Karpas-422 (cell line): ENCODE measurements around the gene DLK2. TPM values are rescaled to one million over a fixed set of nuclear protein-coding genes. Genes with fewer than 3 reads are reported as not detected.

Experiments used
- DNase-seq: peaks from one replicate; pipeline ENCODE4 v3.0.0-alpha.2; 2015
- H2AFZ ChIP-seq: fragments of 200-600 bp; sonication (generic); 2 replicates; pipeline ENCODE4 v1.6.1; 2014; ENCODE audit warnings: antibody characterized with exemption, low read length, mixed read lengths
- H3K27ac ChIP-seq: fragments of 200-600 bp; sonication (generic); 2 replicates; pipeline ENCODE4 v1.5.1; 2014; ENCODE audit warnings: mild to moderate bottlenecking, low read length, moderate library complexity
- H3K27me3 ChIP-seq: fragments of 200-600 bp; sonication (generic); 2 replicates; pipeline ENCODE4 v1.6.1; 2014; ENCODE audit warnings: low read length, mixed read lengths
- H3K36me3 ChIP-seq: fragments of 200-600 bp; sonication (generic); 2 replicates; pipeline ENCODE4 v1.6.1; 2014; ENCODE audit warnings: low read length, mixed read lengths; ENCODE audit not compliant: insufficient read depth
- H3K4me1 ChIP-seq: fragments of 200-600 bp; sonication (generic); 2 replicates; pipeline ENCODE4 v1.6.1; 2014; ENCODE audit warnings: mild to moderate bottlenecking, low read length, mixed read lengths
- H3K4me2 ChIP-seq: fragments of 200-600 bp; sonication (generic); 2 replicates; pipeline ENCODE4 v1.6.1; 2014; ENCODE audit warnings: low read length, low read depth, mild to moderate bottlenecking; ENCODE audit not compliant: poor library complexity, severe bottlenecking
- H3K4me3 ChIP-seq: fragments of 200-600 bp; sonication (generic); 2 replicates; pipeline ENCODE4 v1.5.1; 2014; ENCODE audit warnings: mild to moderate bottlenecking, antibody characterized with exemption, low read length, mixed read lengths
- H3K79me2 ChIP-seq: fragments of 200-600 bp; sonication (generic); 2 replicates; pipeline ENCODE4 v1.6.1; 2014; ENCODE audit warnings: mild to moderate bottlenecking, low read length, mixed read lengths
- H3K9ac ChIP-seq: fragments of 200-600 bp; sonication (generic); 2 replicates; pipeline ENCODE4 v1.6.0; 2014; ENCODE audit warnings: low read length
- H3K9me2 ChIP-seq: fragments of 200-600 bp; sonication (generic), shearing (Covaris generic); replicated peaks from 2 replicates; pipeline ENCODE4 v1.6.0; 2014; ENCODE audit warnings: mild to moderate bottlenecking, low read length, moderate library complexity; ENCODE audit not compliant: insufficient read depth
- H3K9me3 ChIP-seq: fragments of 300-700, 200-600 bp; sonication (generic); 2 replicates; pipeline ENCODE4 v1.6.1; 2014; ENCODE audit warnings: low read length, mixed read lengths
- H4K20me1 ChIP-seq: fragments of 200-600 bp; sonication (generic); 2 replicates; pipeline ENCODE4 v1.6.1; 2014; ENCODE audit warnings: mild to moderate bottlenecking, antibody characterized with exemption, low read length, low read depth; ENCODE audit not compliant: insufficient read depth
- total RNA-seq: library from RNA; depleted of rRNA; stranded (reverse); fragments of >200 nt; shearing (Covaris generic); gene quantifications from 2 replicates; pipeline ENCODE4 v1.2.3, GENCODE V29; 2014; ENCODE audit warnings: low replicate concordance

The DLK2 gene
- total RNA-seq, 1 experiment from 2014 or later = 1.5 TPM

- Histone ChIP-seq H3K9me3 (no peaks in the 10 kb centered on the region), H3K9me2 (no peaks in the 10 kb centered on the region), H3K9ac (no peak overlapping the region), H3K4me2 (no peak overlapping the region), H3K36me3 (no peaks in the 10 kb centered on the region), H3K27me3 (no peaks in the 10 kb centered on the region), H2AFZ (no peak overlapping the region), H4K20me1 (no peaks in the 10 kb centered on the region), H3K27ac (no peak overlapping the region), H3K4me1 (no peaks in the 10 kb centered on the region), H3K4me3 (no peak overlapping the region), H3K79me2 (peaks cover 14% of the 10 kb centered on the region)
- DNase-seq = peak; percentile 64
Measured at GRCh38 chr6:43496370-43497128, 41.2 kb upstream of the DLK2 start.

DNA sequence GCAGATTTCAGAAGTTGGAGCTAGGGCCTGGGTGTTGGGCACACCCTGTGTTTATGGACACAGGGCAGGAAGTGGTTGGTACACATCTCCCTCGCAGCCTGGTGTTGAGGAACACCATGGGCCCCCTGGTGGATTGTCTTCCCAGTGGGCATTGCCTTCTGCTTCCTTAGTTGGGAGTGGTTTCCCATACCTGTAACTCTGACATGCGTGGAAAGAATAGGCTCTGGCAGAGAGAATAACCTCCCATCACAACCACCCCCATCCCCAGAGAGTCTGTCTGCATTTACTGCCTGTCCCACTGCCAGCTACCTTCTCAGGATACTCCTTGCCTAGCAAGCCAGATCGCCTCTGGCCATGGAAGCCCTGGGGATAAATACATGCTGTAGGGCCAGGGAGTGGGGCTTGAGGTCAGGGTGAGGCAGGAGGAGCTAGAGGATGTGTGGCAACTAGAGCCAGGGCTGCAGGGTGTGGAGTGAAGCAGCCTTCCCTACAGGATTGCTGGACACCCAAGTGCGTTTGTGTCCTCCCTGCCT lies 40.1 kb upstream of the DLK2 start:
- no peaks in the 10 kb centered on the region for H3K36me3 ChIP-seq
- no peak overlapping the region for H3K9ac ChIP-seq
- DNase-seq = peak; percentile 28
- no peaks in the 10 kb centered on the region for H3K27me3 ChIP-seq
- no peak overlapping the region for H3K4me3 ChIP-seq
- H3K4me1 ChIP-seq = no peaks in the 10 kb centered on the region
- no peaks in the 10 kb centered on the region for H3K9me2 ChIP-seq
- no peaks in the 10 kb centered on the region for H3K9me3 ChIP-seq
- H3K79me2 ChIP-seq = peaks cover 15% of the 10 kb centered on the region
- H3K27ac ChIP-seq = no peak overlapping the region
- H2AFZ ChIP-seq = no peak overlapping the region
- H3K4me2 ChIP-seq = no peak overlapping the region
- H4K20me1 ChIP-seq = no peaks in the 10 kb centered on the region

- Histone ChIP-seq H3K9me3 (no peaks in the 10 kb centered on the region), H3K36me3 (no peaks in the 10 kb centered on the region), H2AFZ (no peak overlapping the region), H3K9ac (no peak overlapping the region), H3K4me2 (no peak overlapping the region), H3K79me2 (peaks cover 20% of the 10 kb centered on the region), H3K9me2 (no peaks in the 10 kb centered on the region), H3K4me1 (no peaks in the 10 kb centered on the region), H4K20me1 (no peaks in the 10 kb centered on the region), H3K27me3 (no peaks in the 10 kb centered on the region), H3K4me3 (no peak overlapping the region), H3K27ac (no peak overlapping the region)
- DNase-seq = peak; percentile 32
Measured at GRCh38 chr6:43494766-43495165, 39.4 kb upstream of the DLK2 start.

DNA sequence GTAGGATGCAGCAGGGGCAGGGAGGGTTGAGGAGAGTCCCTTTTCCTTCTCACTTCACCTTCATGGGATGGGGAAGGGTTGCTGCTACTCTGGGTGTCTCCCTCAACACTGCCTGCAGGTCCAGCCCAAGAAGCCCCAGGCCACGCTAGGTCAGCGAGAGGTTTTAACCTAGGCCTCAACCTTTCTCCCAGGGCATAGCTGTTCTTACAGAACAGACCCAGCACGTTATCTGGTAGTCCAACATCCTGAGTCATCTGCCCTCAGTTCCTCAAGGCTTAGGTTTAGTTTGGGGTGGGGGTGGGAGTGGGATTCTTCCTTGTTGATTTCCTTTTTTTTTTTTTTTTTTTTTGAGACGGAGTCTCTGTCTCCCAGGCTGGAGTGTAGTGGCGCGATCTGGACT lies 39.0 kb upstream of the DLK2 start:
- no peak overlapping the region for H3K9ac ChIP-seq

DNA sequence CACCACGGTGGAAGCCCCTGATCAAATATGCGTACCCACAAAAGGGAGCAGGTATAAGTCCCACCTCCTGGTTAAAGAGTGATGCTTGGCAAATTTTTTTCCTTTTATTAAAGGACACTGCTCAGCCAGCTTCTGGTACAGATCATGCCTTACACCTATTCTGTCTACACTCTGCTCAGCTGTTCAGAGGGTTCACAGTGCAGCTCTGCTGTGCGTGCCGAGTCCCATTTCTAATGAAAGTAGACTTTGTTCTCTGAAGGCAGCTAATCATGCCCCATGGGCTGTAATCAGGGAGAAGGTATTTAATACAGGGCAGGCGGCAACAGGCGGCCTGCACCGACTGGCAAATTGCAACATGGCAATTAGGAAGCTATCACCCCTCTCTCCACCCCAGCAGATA lies 38.5 kb upstream of the DLK2 start:
- Histone ChIP-seq H3K36me3 (no peaks in the 10 kb centered on the region), H3K9me2 (no peaks in the 10 kb centered on the region), H3K4me2 (no peak overlapping the region), H3K4me1 (no peaks in the 10 kb centered on the region), H3K9ac (no peak overlapping the region), H3K27me3 (no peaks in the 10 kb centered on the region), H3K4me3 (no peak overlapping the region), H2AFZ (no peak overlapping the region), H3K27ac (no peak overlapping the region), H3K79me2 (peaks cover 26% of the 10 kb centered on the region), H4K20me1 (no peaks in the 10 kb centered on the region), H3K9me3 (no peaks in the 10 kb centered on the region)
- DNase-seq = no peak

More for the DNA sequence above, 39.0 kb upstream of the DLK2 start:
- Histone ChIP-seq H3K27me3 (no peaks in the 10 kb centered on the region), H3K9me2 (no peaks in the 10 kb centered on the region), H2AFZ (no peak overlapping the region), H4K20me1 (no peaks in the 10 kb centered on the region), H3K79me2 (peaks cover 21% of the 10 kb centered on the region), H3K36me3 (no peaks in the 10 kb centered on the region), H3K4me2 (no peak overlapping the region), H3K4me1 (no peaks in the 10 kb centered on the region), H3K4me3 (no peak overlapping the region), H3K27ac (no peak overlapping the region), H3K9me3 (no peaks in the 10 kb centered on the region)
- DNase-seq = peak; percentile 29

GRCh38 chr6:43493230-43493629 lies 37.9 kb upstream of the DLK2 start:
- no peak overlapping the region for H3K27ac ChIP-seq
- H3K36me3 ChIP-seq = no peaks in the 10 kb centered on the region
- H3K4me3 ChIP-seq = no peak overlapping the region
- no peak overlapping the region for H3K4me2 ChIP-seq
- no peak overlapping the region for H3K9ac ChIP-seq
- H3K79me2 ChIP-seq = peaks cover 30% of the 10 kb centered on the region
- no peaks in the 10 kb centered on the region for H3K27me3 ChIP-seq
- no peaks in the 10 kb centered on the region for H3K4me1 ChIP-seq
- H3K9me2 ChIP-seq = no peaks in the 10 kb centered on the region
- no peak for DNase-seq
- H2AFZ ChIP-seq = no peak overlapping the region
- no peaks in the 10 kb centered on the region for H3K9me3 ChIP-seq
- H4K20me1 ChIP-seq = no peaks in the 10 kb centered on the region

DNA sequence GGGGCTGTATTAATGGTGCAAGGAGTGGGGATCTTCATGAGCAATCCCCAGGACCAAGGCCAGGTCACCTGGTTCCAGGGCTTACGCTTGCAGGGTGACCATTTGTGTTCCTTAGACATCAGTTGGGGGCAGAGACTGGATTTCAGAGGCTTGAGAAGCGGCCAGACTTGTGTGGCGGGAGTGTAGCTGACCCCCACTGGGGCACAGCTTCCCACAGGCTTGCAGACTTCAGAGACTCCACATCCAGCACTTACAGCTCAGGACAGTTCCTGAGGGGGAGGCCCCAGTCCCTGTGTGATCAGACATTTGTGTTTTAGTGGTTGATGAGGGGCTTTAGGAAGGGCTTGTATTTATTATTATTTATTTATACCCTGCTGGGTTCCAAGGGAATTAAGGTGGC lies 37.3 kb upstream of the DLK2 start:
- no peak overlapping the region for H3K4me3 ChIP-seq
- no peaks in the 10 kb centered on the region for H4K20me1 ChIP-seq
- no peaks in the 10 kb centered on the region for H3K27me3 ChIP-seq
- H3K79me2 ChIP-seq = peaks cover 30% of the 10 kb centered on the region
- H3K4me1 ChIP-seq = no peaks in the 10 kb centered on the region
- no peaks in the 10 kb centered on the region for H3K36me3 ChIP-seq
- no peaks in the 10 kb centered on the region for H3K9me2 ChIP-seq
- DNase-seq = no peak
- H3K9me3 ChIP-seq = no peaks in the 10 kb centered on the region
- H3K9ac ChIP-seq = no peak overlapping the region
- H3K4me2 ChIP-seq = no peak overlapping the region
- no peak overlapping the region for H2AFZ ChIP-seq
- no peak overlapping the region for H3K27ac ChIP-seq

DNA sequence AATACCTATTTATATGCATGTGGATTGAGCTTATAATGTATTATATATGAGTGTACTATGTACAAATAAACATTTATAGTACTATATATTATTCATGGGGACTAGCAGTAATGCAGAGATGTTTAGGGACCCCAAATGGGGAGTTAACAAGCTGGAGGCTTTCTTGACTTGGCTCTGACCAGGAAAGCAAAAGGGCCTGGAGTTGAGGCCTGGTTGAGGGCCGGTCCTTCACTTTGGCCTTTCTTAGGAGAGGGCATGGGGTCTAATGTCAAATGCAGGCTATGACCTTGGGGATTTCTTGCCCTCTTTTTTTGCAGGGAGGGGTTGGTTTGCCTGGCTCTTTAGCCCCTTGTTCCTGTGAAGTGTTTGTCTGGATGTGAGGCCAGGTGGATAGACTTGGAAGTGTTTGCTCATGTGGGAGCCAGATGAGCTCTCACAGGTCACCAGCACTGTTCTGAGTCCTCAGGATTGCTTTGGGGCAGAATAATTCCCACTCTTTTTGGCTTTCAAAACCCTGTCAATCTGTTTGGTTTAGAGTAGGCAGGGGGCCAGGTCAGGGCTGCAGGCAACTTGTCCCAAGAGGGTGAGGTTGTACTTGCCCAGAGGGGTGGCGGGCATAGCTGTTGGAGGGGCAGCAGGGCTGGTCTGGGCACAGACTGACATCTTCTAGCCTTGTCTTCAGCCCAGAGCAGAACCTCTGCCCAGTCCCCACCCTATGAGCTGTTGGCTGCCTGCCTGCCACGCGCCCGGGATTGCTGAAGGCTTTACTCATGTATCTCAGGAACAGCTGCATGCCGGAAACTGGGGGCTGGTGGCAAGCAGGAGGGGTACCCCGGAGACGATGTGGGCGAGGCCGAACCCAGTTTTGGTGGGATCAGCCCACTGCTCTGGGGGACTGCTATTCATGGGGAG lies 36.7 kb upstream of the DLK2 start:
- Histone ChIP-seq H3K79me2 (peaks cover 30% of the 10 kb centered on the region), H3K9ac (no peak overlapping the region), H3K9me2 (no peaks in the 10 kb centered on the region), H3K36me3 (no peaks in the 10 kb centered on the region), H4K20me1 (no peaks in the 10 kb centered on the region), H3K9me3 (no peaks in the 10 kb centered on the region), H3K4me2 (no peak overlapping the region), H2AFZ (no peak overlapping the region), H3K4me1 (no peaks in the 10 kb centered on the region), H3K27me3 (no peaks in the 10 kb centered on the region), H3K4me3 (no peak overlapping the region), H3K27ac (no peak overlapping the region)
- peak; percentile 31 for DNase-seq
